Sigmoid colon (tissue), 7 donors: ENCODE data around the gene TAS2R40. TPM values are rescaled to one million over a fixed set of nuclear protein-coding genes. Genes with fewer than 3 reads are reported as not detected.

ENCODE experiments used
- DNase-seq: peaks from one replicate; pipeline ENCODE4 v3.0.0-alpha.2; 2019
- H3K27ac ChIP-seq, 4 donors: fragments of 200-600 bp; sonication (generic); one replicate each; pipeline ENCODE4 v1.5.1; 2016 to 2019; ENCODE audit warnings: mild to moderate bottlenecking in 1 of 4
- H3K27me3 ChIP-seq, 3 donors: fragments of 200-600 bp; sonication (generic); one replicate each; pipeline ENCODE4 v1.5.1; 2019; ENCODE audit warnings: mild to moderate bottlenecking in 1 of 3
- H3K36me3 ChIP-seq, 4 donors: fragments of 200-600 bp; sonication (generic); one replicate each; pipeline ENCODE4 v1.5.1; 2016 to 2019
- H3K4me1 ChIP-seq, 4 donors: fragments of 200-600 bp; sonication (generic); one replicate each; pipeline ENCODE4 v1.5.1; 2017 to 2019
- H3K4me3 ChIP-seq, 4 donors: fragments of 200-600 bp; sonication (generic); one replicate each; pipeline ENCODE4 v1.5.1; 2017 to 2019; ENCODE audit warnings: mild to moderate bottlenecking in 2 of 4, moderate library complexity in 1 of 4
- H3K9me3 ChIP-seq, 4 donors: fragments of 200-600 bp in 3 of 4; sonication (generic) in 3 of 4; one replicate each; pipeline versions ENCODE4 v1.5.1 to v1.6.1; 2013 to 2019
- EP300 ChIP-seq, 4 donors: sonication (generic); formaldehyde crosslinking; IDR thresholded peaks; one replicate each; pipeline ENCODE4 v1.6.1; 2017; ENCODE audit warnings: antibody characterized with exemption in 4 of 4
- POLR2A ChIP-seq, 2 donors: fragments of 450-650 bp; IDR thresholded peaks; one replicate each; pipeline ENCODE4 v1.6.1; 2016; ENCODE audit warnings: antibody characterized with exemption in 2 of 2, mild to moderate bottlenecking in 2 of 2, moderate library complexity in 2 of 2
- POLR2AphosphoS5 ChIP-seq, 4 donors: sonication (generic); formaldehyde crosslinking; IDR thresholded peaks; one replicate each; pipeline ENCODE4 v1.6.1; 2017; ENCODE audit warnings: antibody characterized with exemption in 4 of 4
- WGBS, 2 donors: extraction: QIAGEN DNeasy Blood & Tissue Kit; methylation state at CpG; one replicate each; pipeline ENCODE4 v1.1.7; 2013; 5-methylcytosine and 5-hydroxymethylcytosine counted together
- intact Hi-C: fragments of 100-400 bp; cut with DNase I; formaldehyde crosslinking; loops from one replicate; pipeline ENCODE4 v1.15.1; 2023
- polyA plus RNA-seq, 3 donors: library from polyadenylated mRNA; stranded (reverse); fragments of 200-250 nt; gene quantifications; one replicate each; pipeline ENCODE4 v1.2.3, GENCODE V29; 2013
- total RNA-seq, 4 donors: library from RNA; depleted of rRNA; stranded (reverse); fragments of >200 nt; gene quantifications; one replicate each; pipeline ENCODE4 v1.1.0, GENCODE V29; 2016
- TF ChIP-seq, protein P1 (sequence below), 4 experiments: fragments of 450-650 bp in 3 of 4; fragments of 200-600 bp in 1 of 4; IDR thresholded peaks; one replicate each; pipeline ENCODE4 v1.5.1; 2016 to 2019; ENCODE audit warnings: antibody characterized with exemption in 4 of 4, mild to moderate bottlenecking in 3 of 4, moderate library complexity in 2 of 4
- donor health status: healthy with polysubstance abuse.
- donor health status: Bipolar disorder and iron deficiency.
- donor health status: healthy.

TAS2R40 gene
- total and polyA plus RNA-seq, 7 donors: not detected

DNA sequence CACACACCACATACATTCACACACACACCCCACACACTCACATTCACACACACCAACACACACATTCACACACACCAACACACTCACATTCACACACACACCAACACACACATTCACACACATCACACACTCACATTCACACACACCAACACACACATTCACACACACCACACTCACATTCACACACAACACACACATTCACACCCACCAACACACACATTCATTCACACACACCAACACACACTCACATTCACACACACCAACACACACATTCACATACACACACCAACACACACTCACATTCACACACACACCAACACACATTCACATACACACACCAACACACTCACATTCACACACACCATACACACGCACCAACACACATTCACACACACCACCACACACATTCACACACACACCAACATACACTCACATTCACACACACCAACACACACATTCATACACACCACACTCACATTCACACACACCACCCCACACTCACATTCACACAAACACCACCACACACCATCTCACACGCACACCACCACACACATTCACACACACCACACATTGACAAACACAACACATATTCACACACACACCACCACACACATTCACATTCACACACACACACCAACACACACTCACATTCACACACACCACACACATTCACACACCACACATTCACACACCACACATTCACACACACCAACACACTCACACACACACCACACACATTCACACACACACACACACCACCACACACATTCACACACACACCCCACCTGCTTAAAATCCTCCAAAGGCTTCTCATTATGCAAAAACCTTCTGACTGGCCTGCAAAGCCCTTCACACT is 9.0 kb downstream of the TAS2R40 start:
- WGBS, 2 donors: 93 to 96% methylated on average over 2 of the region's 2 CpGs
- Histone ChIP-seq H3K27me3 (no peaks in the 10 kb centered on the region), H3K9me3 (no peaks in the 10 kb centered on the region), H3K36me3 (no peaks in the 10 kb centered on the region), H3K4me3 (no peak overlapping the region), H3K27ac (no peak overlapping the region), H3K4me1 (no peaks in the 10 kb centered on the region)
- intact Hi-C loops: no loop called here
- DNase-seq: no peak
- no peak for TF ChIP-seq POLR2AphosphoS5 (IDR thresholded peaks at IDR 0.05)
- no peak for TF ChIP-seq POLR2A (IDR thresholded peaks at IDR 0.05)
- no peak for TF ChIP-seq EP300 (IDR thresholded peaks at IDR 0.05)
- TF ChIP-seq, protein P1, sequence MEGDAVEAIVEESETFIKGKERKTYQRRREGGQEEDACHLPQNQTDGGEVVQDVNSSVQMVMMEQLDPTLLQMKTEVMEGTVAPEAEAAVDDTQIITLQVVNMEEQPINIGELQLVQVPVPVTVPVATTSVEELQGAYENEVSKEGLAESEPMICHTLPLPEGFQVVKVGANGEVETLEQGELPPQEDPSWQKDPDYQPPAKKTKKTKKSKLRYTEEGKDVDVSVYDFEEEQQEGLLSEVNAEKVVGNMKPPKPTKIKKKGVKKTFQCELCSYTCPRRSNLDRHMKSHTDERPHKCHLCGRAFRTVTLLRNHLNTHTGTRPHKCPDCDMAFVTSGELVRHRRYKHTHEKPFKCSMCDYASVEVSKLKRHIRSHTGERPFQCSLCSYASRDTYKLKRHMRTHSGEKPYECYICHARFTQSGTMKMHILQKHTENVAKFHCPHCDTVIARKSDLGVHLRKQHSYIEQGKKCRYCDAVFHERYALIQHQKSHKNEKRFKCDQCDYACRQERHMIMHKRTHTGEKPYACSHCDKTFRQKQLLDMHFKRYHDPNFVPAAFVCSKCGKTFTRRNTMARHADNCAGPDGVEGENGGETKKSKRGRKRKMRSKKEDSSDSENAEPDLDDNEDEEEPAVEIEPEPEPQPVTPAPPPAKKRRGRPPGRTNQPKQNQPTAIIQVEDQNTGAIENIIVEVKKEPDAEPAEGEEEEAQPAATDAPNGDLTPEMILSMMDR (IDR thresholded peaks at IDR 0.05): no peak

DNA sequence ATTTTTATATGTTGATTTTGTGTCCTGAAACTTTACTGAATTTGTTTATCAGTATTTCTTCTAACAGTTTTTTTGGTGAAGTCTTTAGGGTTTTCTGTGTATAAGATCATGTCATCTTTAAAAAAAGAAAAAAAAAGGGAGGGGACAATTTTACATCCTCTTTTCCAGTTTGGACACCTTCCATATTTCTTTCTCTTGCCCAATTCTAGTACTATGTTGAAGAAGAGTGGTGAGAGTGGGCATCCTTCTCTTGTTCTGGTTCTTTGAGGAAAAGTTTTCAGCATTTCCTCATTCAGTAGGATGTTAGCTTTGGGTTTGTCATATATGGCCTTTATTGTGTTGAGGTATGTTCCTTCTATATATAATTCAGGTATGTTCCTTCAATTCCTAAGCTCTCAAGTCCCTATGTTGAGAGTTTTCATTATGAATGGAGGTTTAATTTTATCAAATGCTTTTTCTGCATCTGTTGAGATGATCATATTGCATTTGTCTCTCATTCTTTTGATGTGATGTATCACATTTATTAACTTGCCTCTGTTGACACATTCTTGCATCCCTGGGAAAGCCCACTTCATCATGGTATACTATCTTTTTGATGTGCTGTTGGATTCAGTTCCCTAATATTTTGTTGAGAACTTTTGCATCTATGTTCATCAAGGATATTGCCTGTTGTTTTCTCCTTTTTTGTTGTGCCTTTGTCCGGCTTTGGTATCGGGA is 12.1 kb downstream of the TAS2R40 start:
- DNase-seq: no peak
- H3K36me3 ChIP-seq: no peaks in the 10 kb centered on the region
- no peaks in the 10 kb centered on the region for H3K27me3 ChIP-seq
- 94 to 97% methylated on average over 2 of the region's 2 CpGs for WGBS, 2 donors
- H3K4me3 ChIP-seq: no peak overlapping the region
- H3K27ac ChIP-seq: no peak overlapping the region
- intact Hi-C loops: no loop called here
- TF ChIP-seq POLR2AphosphoS5 (IDR thresholded peaks at IDR 0.05): no peak
- TF ChIP-seq, protein P1 (IDR thresholded peaks at IDR 0.05): no peak
- no peaks in the 10 kb centered on the region for H3K4me1 ChIP-seq
- H3K9me3 ChIP-seq: peaks cover 0 to 11% (median 0%) of the 10 kb centered on the region in 4 donors

DNA sequence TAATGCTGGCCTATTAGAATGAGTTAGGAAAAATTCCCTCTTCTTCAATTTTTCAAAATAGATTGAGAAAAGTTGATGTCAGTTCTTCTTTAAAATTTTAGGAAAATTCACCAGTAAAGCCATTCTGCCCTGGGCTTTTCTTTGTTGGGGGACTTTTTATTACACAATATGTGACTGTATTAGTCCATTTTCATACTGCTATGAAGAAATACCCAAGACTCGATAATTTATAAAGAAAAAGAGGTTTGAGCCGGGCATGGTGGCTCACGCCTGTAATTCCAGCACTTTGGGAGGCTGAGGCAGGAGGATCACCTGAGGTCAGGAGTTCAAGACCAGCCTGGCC is 12.7 kb downstream of the TAS2R40 start:
- intact Hi-C loops: no loop called here
- DNase-seq: no peak
- Histone ChIP-seq H3K4me3 (no peak overlapping the region), H3K9me3 (peaks cover 0 to 11% (median 0%) of the 10 kb centered on the region in 4 donors), H3K27ac (no peak overlapping the region), H3K27me3 (no peaks in the 10 kb centered on the region), H3K36me3 (no peaks in the 10 kb centered on the region), H3K4me1 (no peaks in the 10 kb centered on the region)
- TF ChIP-seq POLR2A (IDR thresholded peaks at IDR 0.05) (no peak), POLR2AphosphoS5 (IDR thresholded peaks at IDR 0.05) (no peak), EP300 (IDR thresholded peaks at IDR 0.05) (no peak)
- TF ChIP-seq, protein P1 (IDR thresholded peaks at IDR 0.05): no peak
- WGBS, 2 donors: 90 to 91% methylated on average over 3 of the region's 3 CpGs

DNA sequence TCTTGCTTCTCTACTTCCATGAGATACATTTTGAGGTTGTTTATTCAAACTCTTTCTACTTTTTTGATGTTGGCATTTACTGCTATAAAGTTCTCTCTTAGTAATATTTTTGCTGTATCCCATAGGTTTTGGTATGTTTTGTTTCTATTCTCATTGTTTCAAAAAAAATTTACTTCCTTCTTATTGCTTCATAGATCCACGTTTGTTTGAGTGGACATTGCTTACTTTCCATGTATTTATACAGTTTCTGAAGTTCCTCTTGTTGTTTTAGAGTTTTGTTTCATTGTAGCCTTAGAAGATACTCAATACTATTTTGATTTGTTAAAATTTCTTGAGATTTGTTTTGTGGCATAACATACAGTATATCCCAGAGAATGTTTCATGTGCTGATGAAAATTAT is 13.7 kb downstream of the TAS2R40 start:
- Histone ChIP-seq H3K27me3 (no peaks in the 10 kb centered on the region), H3K9me3 (peaks cover 0 to 11% (median 0%) of the 10 kb centered on the region in 4 donors), H3K4me3 (no peak overlapping the region), H3K4me1 (no peaks in the 10 kb centered on the region), H3K36me3 (no peaks in the 10 kb centered on the region), H3K27ac (no peak overlapping the region)
- DNase-seq: no peak
- 31 to 39% methylated on average over 1 of the region's 1 CpG for WGBS, 2 donors
- TF ChIP-seq POLR2A (IDR thresholded peaks at IDR 0.05) (no peak), POLR2AphosphoS5 (IDR thresholded peaks at IDR 0.05) (no peak), EP300 (IDR thresholded peaks at IDR 0.05) (no peak)
- TF ChIP-seq, protein P1 (IDR thresholded peaks at IDR 0.05): no peak
- intact Hi-C loops: no loop called here
